Pancreas (tissue), 10 donors: ENCODE measurements around the gene BAHD1. TPM values are rescaled to one million over a fixed set of nuclear protein-coding genes. Genes with fewer than 3 reads are reported as not detected.

ENCODE experiments used
- ATAC-seq, 4 donors: fragments of 200-7000 bp; cut with Tn5 transposase; one replicate each; pipeline versions ENCODE4 v1.8.0 to v1.9.1; 2020; ENCODE audit warnings: mild to moderate bottlenecking in 4 of 4, moderate library complexity in 4 of 4
- DNase-seq, 6 donors: peaks; one replicate each; pipeline ENCODE4 v3.0.0-alpha.2; 2020
- FAIRE-seq: peaks from 2 replicates; lab custom pipeline; 2012; peaks lifted over from hg19 to GRCh38; lab: Jason Lieb, UNC
- H3K27ac ChIP-seq, 4 donors: fragments of 200-600 bp; sonication (generic); 1 replicate in 3 of 4; 2 replicates in 1 of 4; pipeline versions ENCODE4 v1.5.0 to v1.8.0; 2020
- H3K27me3 ChIP-seq, 4 donors: fragments of 200-600 bp; one replicate each; pipeline ENCODE4 v1.8.0; 2021
- H3K36me3 ChIP-seq, 3 donors: fragments of 200-600 bp; sonication (generic) in 1 of 3; one replicate each; pipeline versions ENCODE4 v1.5.0 to v1.8.0; 2020 to 2021
- H3K4me1 ChIP-seq, 3 donors: fragments of 200-600 bp; one replicate each; pipeline ENCODE4 v1.8.0; 2021
- H3K4me3 ChIP-seq, 4 donors: fragments of 200-600 bp; sonication (generic) in 2 of 4; one replicate each; pipeline versions ENCODE4 v1.5.0 to v1.8.0; 2020 to 2021
- H3K9me3 ChIP-seq, 4 donors: fragments of 200-600 bp; one replicate each; pipeline ENCODE4 v1.8.0; 2021
- WGBS, 2 donors: extraction: QIAGEN DNeasy Blood & Tissue Kit; methylation state at CpG; one replicate each; pipeline ENCODE4 v1.1.7; 2013; 5-methylcytosine and 5-hydroxymethylcytosine counted together
- intact Hi-C, 3 donors: fragments of 100-400 bp; cut with DNase I; formaldehyde crosslinking; loops; one replicate each; pipeline versions ENCODE4 v1.11.1 to v1.14.2; 2022
- polyA plus RNA-seq, 2 donors: library from polyadenylated mRNA; stranded (reverse); fragments of 200-250 nt; gene quantifications; one replicate each; pipeline ENCODE4 v1.2.3, GENCODE V29; 2013
- total RNA-seq, 6 donors: library from RNA; stranded (reverse); fragmentation: NEBNext Ultra II Directional in 4 of 6; extraction: Animal tissue kit (Norgen Biotek cat#: 25700) in 4 of 6; gene quantifications; one replicate each; pipeline versions ENCODE4 v1.2.1 to v1.2.4, GENCODE V29; 2021 to 2023
- TF ChIP-seq, protein P1 (sequence below), 4 donors: fragments of 200-600 bp; sonication (generic) in 3 of 4; IDR thresholded peaks; one replicate each; pipeline versions ENCODE4 v1.5.0 to v1.8.0; 2021; ENCODE audit warnings: antibody characterized with exemption in 4 of 4
- donor health status: healthy with polysubstance abuse.
- donor health status: DM: no; HTN: no; CAD: no; lungs with moderate emphysema.
- donor health status: DM: no; HTN: no; CAD: no.
- donor health status: control.
- donor health status: control.
- donor health status: Bipolar disorder and iron deficiency.
- donor health status: DM: yes; HTN: yes; CAD: no.
- donor health status: DM: no; HTN: no; CAD: no.
- donor health status: DM: no; HTN: no; CAD: no.
- donor health status: DM: yes; HTN: yes; CAD: no.

The BAHD1 gene
- total and polyA plus RNA-seq, 8 donors = 8.0 to 16.3 (median 10.7) TPM

DNA sequence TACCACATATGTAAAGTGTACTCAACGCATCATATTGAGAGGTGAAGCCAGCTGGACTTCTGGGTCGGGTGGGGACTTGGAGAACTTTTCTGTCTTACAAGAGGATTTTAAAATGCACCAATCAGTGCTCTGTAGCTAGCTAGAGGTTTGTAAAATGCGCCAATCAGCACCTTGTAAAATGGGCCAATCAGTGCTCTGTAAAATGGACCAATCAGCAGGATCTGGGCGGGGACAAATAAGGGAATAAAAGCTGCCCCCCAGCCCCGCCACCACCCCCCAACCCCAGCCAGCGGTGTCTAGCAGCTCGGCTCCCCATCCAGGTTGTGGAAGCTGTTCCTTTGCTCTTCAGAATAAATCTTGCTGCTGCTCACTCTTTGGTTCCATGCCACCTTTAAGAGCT, 41.4 kb upstream of the BAHD1 start:
- TF ChIP-seq, protein P1, sequence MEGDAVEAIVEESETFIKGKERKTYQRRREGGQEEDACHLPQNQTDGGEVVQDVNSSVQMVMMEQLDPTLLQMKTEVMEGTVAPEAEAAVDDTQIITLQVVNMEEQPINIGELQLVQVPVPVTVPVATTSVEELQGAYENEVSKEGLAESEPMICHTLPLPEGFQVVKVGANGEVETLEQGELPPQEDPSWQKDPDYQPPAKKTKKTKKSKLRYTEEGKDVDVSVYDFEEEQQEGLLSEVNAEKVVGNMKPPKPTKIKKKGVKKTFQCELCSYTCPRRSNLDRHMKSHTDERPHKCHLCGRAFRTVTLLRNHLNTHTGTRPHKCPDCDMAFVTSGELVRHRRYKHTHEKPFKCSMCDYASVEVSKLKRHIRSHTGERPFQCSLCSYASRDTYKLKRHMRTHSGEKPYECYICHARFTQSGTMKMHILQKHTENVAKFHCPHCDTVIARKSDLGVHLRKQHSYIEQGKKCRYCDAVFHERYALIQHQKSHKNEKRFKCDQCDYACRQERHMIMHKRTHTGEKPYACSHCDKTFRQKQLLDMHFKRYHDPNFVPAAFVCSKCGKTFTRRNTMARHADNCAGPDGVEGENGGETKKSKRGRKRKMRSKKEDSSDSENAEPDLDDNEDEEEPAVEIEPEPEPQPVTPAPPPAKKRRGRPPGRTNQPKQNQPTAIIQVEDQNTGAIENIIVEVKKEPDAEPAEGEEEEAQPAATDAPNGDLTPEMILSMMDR (IDR thresholded peaks at IDR 0.05) = no peak
- no peak for ATAC-seq
- Histone ChIP-seq H3K36me3 (no peaks in the 10 kb centered on the region), H3K27me3 (no peaks in the 10 kb centered on the region), H3K27ac (no peak overlapping the region), H3K4me1 (no peaks in the 10 kb centered on the region), H3K9me3 (no peaks in the 10 kb centered on the region), H3K4me3 (no peak overlapping the region)
- WGBS, 2 donors = 74 to 83% methylated on average over 7 of the region's 7 CpGs
- DNase-seq = no peak
- intact Hi-C loops = no loop called here
- no peak for FAIRE-seq

DNA sequence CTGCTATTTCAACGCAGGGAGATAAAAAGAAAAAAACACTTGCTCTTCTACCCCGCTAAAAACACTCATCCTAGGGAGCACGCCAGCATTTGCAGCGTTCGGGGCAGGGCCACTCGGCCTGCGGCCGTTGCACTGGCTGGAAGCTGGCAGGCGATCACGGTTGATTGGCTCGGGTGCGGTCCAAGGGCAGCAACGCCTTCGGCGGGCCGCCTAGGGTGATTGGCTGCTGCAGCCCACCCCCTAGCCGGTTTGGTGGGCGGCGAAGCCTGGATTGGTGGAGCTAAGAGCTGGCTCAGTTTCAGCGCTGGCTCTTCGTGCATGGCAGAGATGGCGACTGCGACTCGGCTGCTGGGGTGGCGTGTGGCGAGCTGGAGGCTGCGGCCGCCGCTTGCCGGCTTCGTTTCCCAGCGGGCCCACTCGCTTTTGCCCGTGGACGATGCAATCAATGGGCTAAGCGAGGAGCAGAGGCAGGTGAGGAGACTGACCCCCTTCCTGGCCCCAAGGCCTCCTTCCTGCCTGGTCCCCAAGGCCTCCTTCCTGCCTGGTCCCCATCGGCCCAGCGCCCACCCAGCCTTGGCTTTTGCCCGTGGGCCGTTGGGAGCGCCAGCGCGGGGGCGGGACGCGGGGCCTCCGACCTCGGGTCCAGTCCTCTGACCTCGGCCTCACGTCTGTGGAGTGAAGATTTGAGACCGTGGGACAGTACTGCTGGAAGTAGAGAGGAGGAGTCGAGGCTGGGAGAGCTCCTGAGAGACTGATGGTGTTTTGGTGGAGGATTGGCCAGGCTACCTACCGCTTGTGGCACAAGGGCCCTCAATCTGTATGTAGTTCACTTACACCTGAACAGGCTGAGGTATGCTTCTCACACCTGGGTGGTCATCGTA, 35.0 kb upstream of the BAHD1 start, which contains the start of gene IVD:
Gene IVD, plus strand, starts transcription at position 295 of the 881 bp plus-strand sequence. Its CDS starts 33 bp downstream, at position 328.
- Histone ChIP-seq H3K27me3 (no peaks in the 10 kb centered on the region), H3K27ac (peak within 1 kb of the TSS in 3 of 4 donors; percentile 18 to 60 (median 44)), H3K4me3 (peak within 1 kb of the TSS; percentile 76 to 95 (median 81)), H3K4me1 (peaks cover 0 to 19% (median 0%) of the 10 kb centered on the region in 3 donors), H3K36me3 (peaks cover 0 to 7% (median 0%) of the 10 kb centered on the region in 3 donors), H3K9me3 (no peaks in the 10 kb centered on the region)
- ATAC-seq (peak; percentile 99 to 100 (median 99)), FAIRE-seq (peak; percentile 95), DNase-seq (peak; percentile 94 to 98 (median 95))
- intact Hi-C loops = no loop called here
- TF ChIP-seq, protein P1 (IDR thresholded peaks at IDR 0.05) = no peak
- 1% methylated on average over 54 of the region's 54 CpGs for WGBS, 2 donors

DNA sequence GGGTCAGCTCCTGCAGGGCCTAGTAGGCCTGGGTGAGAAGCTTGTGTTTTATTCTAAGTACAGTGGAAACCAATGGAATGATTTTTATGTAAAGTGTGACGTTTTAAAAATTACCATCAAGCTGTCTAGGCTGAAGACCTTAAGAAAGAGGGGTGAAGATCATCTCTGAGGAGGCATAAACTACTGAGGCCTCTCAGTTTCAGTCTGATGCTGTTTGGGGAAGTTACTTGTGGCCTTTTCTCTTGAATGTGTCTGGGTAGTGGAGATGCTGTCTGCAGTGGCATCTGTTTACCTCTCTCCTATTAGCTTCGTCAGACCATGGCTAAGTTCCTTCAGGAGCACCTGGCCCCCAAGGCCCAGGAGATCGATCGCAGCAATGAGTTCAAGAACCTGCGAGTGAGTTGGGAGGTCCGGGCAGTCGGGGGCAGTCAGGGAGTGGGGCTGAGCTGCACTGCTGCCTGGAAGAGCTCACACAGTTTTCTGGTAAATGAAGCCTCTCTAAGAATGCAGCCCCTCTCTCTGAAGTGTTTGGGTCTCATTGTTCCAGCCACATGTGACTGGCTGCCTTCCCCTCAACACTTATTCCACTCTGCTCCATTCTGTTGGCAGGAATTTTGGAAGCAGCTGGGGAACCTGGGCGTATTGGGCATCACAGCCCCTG, 33.3 kb upstream of the BAHD1 start:
- Histone ChIP-seq H3K4me3 (no peak overlapping the region), H3K36me3 (peaks cover 0 to 11% (median 0%) of the 10 kb centered on the region in 3 donors), H3K27me3 (no peaks in the 10 kb centered on the region), H3K9me3 (no peaks in the 10 kb centered on the region), H3K4me1 (peaks cover 0 to 24% (median 7%) of the 10 kb centered on the region in 3 donors), H3K27ac (no peak overlapping the region)
- ATAC-seq (no peak), FAIRE-seq (no peak), DNase-seq (no peak)
- intact Hi-C loops = no loop called here
- TF ChIP-seq, protein P1 (IDR thresholded peaks at IDR 0.05) = no peak
- WGBS, 2 donors = 79 to 89% methylated on average over 8 of the region's 8 CpGs

DNA sequence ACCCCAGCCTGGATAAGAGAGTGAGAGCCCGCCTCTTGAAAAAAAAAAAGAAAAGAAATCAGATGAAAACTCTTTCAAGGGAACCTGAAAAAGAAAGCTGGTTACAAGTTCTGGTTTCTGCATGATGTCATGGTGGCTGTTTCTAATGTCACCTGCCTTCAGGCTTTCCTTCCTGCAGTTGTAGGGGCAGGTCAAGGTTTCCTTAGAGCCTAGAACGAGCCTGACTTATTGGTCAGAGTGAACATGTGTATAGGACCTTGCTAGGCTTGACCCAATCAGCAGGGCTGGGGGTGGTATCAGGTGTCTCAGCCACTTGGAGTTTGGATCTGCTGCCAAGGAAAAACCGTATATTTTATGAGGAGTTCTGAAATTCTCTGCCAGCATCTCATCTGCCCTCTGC, 31.4 kb upstream of the BAHD1 start:
- Histone ChIP-seq H3K27ac (no peak overlapping the region), H3K27me3 (no peaks in the 10 kb centered on the region), H3K9me3 (no peaks in the 10 kb centered on the region), H3K4me1 (peaks cover 0 to 29% (median 11%) of the 10 kb centered on the region in 3 donors), H3K4me3 (no peak overlapping the region), H3K36me3 (peaks cover 0 to 21% (median 0%) of the 10 kb centered on the region in 3 donors)
- TF ChIP-seq, protein P1 (IDR thresholded peaks at IDR 0.05) = no peak
- no peak for DNase-seq
- WGBS, 2 donors = 82 to 88% methylated on average over 3 of the region's 3 CpGs
- FAIRE-seq = no peak
- intact Hi-C loops = no loop called here
- no peak for ATAC-seq
